CD4-positive, alpha-beta T cell treated with Interleukin-2 at 100 ng/mL for 4 hours (primary cell): ENCODE measurements around the gene CPB2.

Experiments used
- DNase-seq: peaks from one replicate; pipeline ENCODE4 v3.0.0-alpha.2; 2020; ENCODE audit warnings: low spot score

The CPB2 gene

GRCh38 chr13:46126552-46127357 lies 21.9 kb upstream of the CPB2 start:
- peak; percentile 76 for DNase-seq

- no peak for DNase-seq
Observed at GRCh38 chr13:46126056-46126455, 21.2 kb upstream of the CPB2 start.

GRCh38 chr13:46124967-46125933 lies 20.4 kb upstream of the CPB2 start:
- DNase-seq: no peak

- no peak for DNase-seq
Observed at GRCh38 chr13:46124531-46124966, 19.7 kb upstream of the CPB2 start.

GRCh38 chr13:46122304-46122703 lies 17.5 kb upstream of the CPB2 start:
- no peak for DNase-seq

GRCh38 chr13:46121597-46122163 lies 16.8 kb upstream of the CPB2 start:
- DNase-seq: no peak

GRCh38 chr13:46121033-46121432 lies 16.2 kb upstream of the CPB2 start:
- DNase-seq: no peak

GRCh38 chr13:46119883-46120614 lies 15.2 kb upstream of the CPB2 start:
- DNase-seq: no peak

- DNase-seq: no peak
Observed at GRCh38 chr13:46116653-46117502, 12.0 kb upstream of the CPB2 start.

- DNase-seq: no peak
Observed at GRCh38 chr13:46114613-46115012, 9.8 kb upstream of the CPB2 start.

- no peak for DNase-seq
Observed at GRCh38 chr13:46113596-46113995, 8.8 kb upstream of the CPB2 start.

GRCh38 chr13:46111151-46111550 lies 6.3 kb upstream of the CPB2 start:
- DNase-seq: no peak

- no peak for DNase-seq
Observed at GRCh38 chr13:46109451-46109850, 4.6 kb upstream of the CPB2 start.

GRCh38 chr13:46106839-46107371 lies 2.1 kb upstream of the CPB2 start:
- no peak for DNase-seq

- DNase-seq: no peak
Observed at GRCh38 chr13:46103037-46103436, 1.8 kb downstream of the CPB2 start.

- DNase-seq: no peak
Observed at GRCh38 chr13:46102255-46102605, 2.6 kb downstream of the CPB2 start.

GRCh38 chr13:46101484-46102254 lies 3.2 kb downstream of the CPB2 start:
- no peak for DNase-seq

GRCh38 chr13:46101002-46101401 lies 3.8 kb downstream of the CPB2 start:
- no peak for DNase-seq

- DNase-seq: no peak
Observed at GRCh38 chr13:46100191-46100815, 4.5 kb downstream of the CPB2 start.

- DNase-seq: no peak
Observed at GRCh38 chr13:46097663-46098062, 7.2 kb downstream of the CPB2 start.
